ENCODE data around the gene PRDX2. TPM values are rescaled to one million over a fixed set of nuclear protein-coding genes. Genes with fewer than 3 reads are reported as not detected.

The PRDX2 gene
- total and polyA plus RNA-seq, 10 of the 15 experiments (the other 5 are each of a cell fraction or from before 2014, with no cell fraction given), result 93.0 to 812 (median 344) TPM

GRCh38 chr19:12793290-12794195, 8.1 kb downstream of the PRDX2 start (continued):
- TF ChIP-seq JUNB (IDR thresholded peaks at IDR 0.05), result no peak
- peak; percentile 91; the same call in 1 of the 2 replicates for TF ChIP-seq RELB (IDR thresholded peaks at IDR 0.05; ENCODE audit: low read depth)
- TF ChIP-seq SUZ12 (IDR thresholded peaks at IDR 0.05; ENCODE audit: unreplicated experiment), result no peak
- TF ChIP-seq SP1 (IDR thresholded peaks at IDR 0.05; ENCODE audit: low read depth, low read length), result peak; percentile 11
- TF ChIP-seq ZNF274 (IDR thresholded peaks at IDR 0.05; ENCODE audit: insufficient read depth, insufficient read length), result no peak
- peak; percentile 90 for TF ChIP-seq CHD2 (IDR thresholded peaks at IDR 0.05; ENCODE audit: borderline replicate concordance, low read depth, low read length)
- TF ChIP-seq MTA3 (IDR thresholded peaks at IDR 0.05; ENCODE audit: borderline replicate concordance, low read length), result no peak
- TF ChIP-seq CUX1 (IDR thresholded peaks at IDR 0.05; ENCODE audit: insufficient replicate concordance, low read depth, low read length), result no peak
- TF ChIP-seq ZNF24 (IDR thresholded peaks at IDR 0.05), result 0 out of 2 replicates have a peak, but pooled peaks have one; percentile 11
- no peak for TF ChIP-seq E2F8 (IDR thresholded peaks at IDR 0.05; ENCODE audit: low read depth, partially characterized antibody)
- no peak for TF ChIP-seq E4F1 (IDR thresholded peaks at IDR 0.05; ENCODE audit: borderline replicate concordance, partially characterized antibody)
- TF ChIP-seq POU2F2 (IDR thresholded peaks at IDR 0.05; ENCODE audit: borderline replicate concordance, low read depth, low read length), result peak; percentile 95
- TF ChIP-seq GATAD2B (conservative IDR thresholded peaks at IDR 0.05; ENCODE audit: low read depth), result peak; percentile 100
- TF ChIP-seq SUPT20H (IDR thresholded peaks at IDR 0.05; ENCODE audit: borderline replicate concordance, control insufficient read depth, low read depth, low read length), result no peak
- TF ChIP-seq PML (IDR thresholded peaks at IDR 0.05; ENCODE audit: low read length), result no peak
- TF ChIP-seq SREBF2 (IDR thresholded peaks at IDR 0.05; ENCODE audit: low read length), result no peak
- TF ChIP-seq SIN3A (IDR thresholded peaks at IDR 0.05; ENCODE audit: low read depth, low read length), result peak; percentile 61; the same call in 1 of the 2 replicates

Measured in GM12878 (cell line).